PC-3 (cell line): ENCODE data around the gene CELF5. TPM values are rescaled to one million over a fixed set of nuclear protein-coding genes. Genes with fewer than 3 reads are reported as not detected.

Experiments used
- ATAC-seq: fragments of 200-7000 bp; cut with Tn5 transposase; 2 replicates; pipeline ENCODE4 v1.9.1; 2020; ENCODE audit warnings: mild to moderate bottlenecking, moderate library complexity
- BruUV-seq: library from RNA; stranded (reverse); fragments of 400-500 nt; replicated peaks from 2 replicates; lab custom pipeline; 2021; lab: Mats Ljungman, UMichigan
- CTCF ChIA-PET: fragments of 300-600 bp; sonication (Branson Sonifier 250); formaldehyde crosslinking; loops from one replicate; lab custom pipeline; 2022; ENCODE audit warnings: antibody characterized with exemption; lab: Charles Lee
- POLR2A ChIA-PET: fragments of 300-600 bp; sonication (Branson Sonifier 250); formaldehyde crosslinking; loops from one replicate; lab custom pipeline; 2022; ENCODE audit warnings: antibody characterized with exemption; ENCODE audit not compliant: unreplicated experiment; lab: Charles Lee
- DNase-seq: peaks from one replicate; pipeline ENCODE4 v3.0.0-alpha.2; 2015
- H2AFZ ChIP-seq: fragments of 300-600 bp; sonication (generic); 2 replicates; pipeline ENCODE4 v1.6.0; 2016; ENCODE audit warnings: antibody characterized with exemption, low read length
- H3F3A ChIP-seq: fragments of 300-600 bp; sonication (generic); one replicate; pipeline ENCODE4 v1.6.0; 2017; ENCODE audit warnings: antibody characterized with exemption, low read length, control low read depth, mild to moderate bottlenecking; ENCODE audit not compliant: unreplicated experiment
- H3K27ac ChIP-seq: fragments of 300-600 bp; sonication (generic); 2 replicates; pipeline ENCODE4 v1.5.1; 2016; ENCODE audit warnings: mild to moderate bottlenecking, low read length
- H3K27me3 ChIP-seq: fragments of 300-600 bp; sonication (generic); 2 replicates; pipeline ENCODE4 v1.6.1; 2016; ENCODE audit warnings: low read length, mixed read lengths
- H3K36me3 ChIP-seq: fragments of 300-600 bp; sonication (generic); 2 replicates; pipeline ENCODE4 v1.6.1; 2016; ENCODE audit warnings: low read depth, mixed run types, low read length, mixed read lengths
- H3K4me1 ChIP-seq: fragments of 300-600 bp; sonication (generic); 2 replicates; pipeline ENCODE4 v1.5.1; 2016; ENCODE audit warnings: low read length; ENCODE audit not compliant: insufficient read depth
- H3K4me2 ChIP-seq: fragments of 300-600 bp; sonication (generic); 2 replicates; pipeline ENCODE4 v1.6.0; 2016; ENCODE audit warnings: low read length
- H3K4me3 ChIP-seq: fragments of 300-600 bp; sonication (generic); 2 replicates; pipeline ENCODE4 v1.5.1; 2016; ENCODE audit warnings: mild to moderate bottlenecking, low read length, mixed read lengths
- H3K79me2 ChIP-seq: fragments of 300-600 bp; sonication (generic); 2 replicates; pipeline ENCODE4 v1.6.1; 2017; ENCODE audit warnings: low read length, mixed read lengths
- H3K9ac ChIP-seq: fragments of 300-600 bp; sonication (generic); 2 replicates; pipeline ENCODE4 v1.6.0; 2016; ENCODE audit warnings: mild to moderate bottlenecking, low read length
- H3K9me2 ChIP-seq: fragments of 300-600 bp; sonication (generic); replicated peaks from 2 replicates; pipeline ENCODE4 v1.6.1; 2016; ENCODE audit warnings: mixed run types, low read length, mixed read lengths
- H3K9me3 ChIP-seq: fragments of 300-600 bp; sonication (generic); 2 replicates; pipeline ENCODE4 v1.6.1; 2016; ENCODE audit warnings: low read length, mixed read lengths
- H4K20me1 ChIP-seq: fragments of 300-600 bp; sonication (generic); 2 replicates; pipeline ENCODE4 v1.6.1; 2016; ENCODE audit warnings: low read length, mixed read lengths
- EZH2 ChIP-seq: fragments of 300-600 bp; sonication (generic); IDR thresholded peaks from one replicate; pipeline ENCODE4 v1.6.1; 2017; ENCODE audit warnings: antibody characterized with exemption, mild to moderate bottlenecking, low read length; ENCODE audit not compliant: unreplicated experiment
- EZH2phosphoT487 ChIP-seq: fragments of 300-600 bp; sonication (generic); IDR thresholded peaks from 2 replicates; pipeline ENCODE4 v1.6.1; 2018; ENCODE audit warnings: mild to moderate bottlenecking, antibody characterized with exemption, low read length, borderline replicate concordance
- intact Hi-C: fragments of 100-400 bp; cut with micrococcal nuclease; formaldehyde crosslinking; loops from 2 replicates; pipeline ENCODE4 v1.9.0; 2023
- total RNA-seq: library from RNA; depleted of rRNA; stranded (reverse); fragments of >200 nt; gene quantifications from 2 replicates; pipeline ENCODE4 v1.2.3, GENCODE V29; 2014
- TF ChIP-seq, protein P1 (sequence below): fragments of 300-600 bp; sonication (generic); conservative IDR thresholded peaks from 2 replicates; pipeline ENCODE4 v1.5.1; 2017; ENCODE audit warnings: antibody characterized with exemption, low read depth, mild to moderate bottlenecking, low read length

The CELF5 gene
- total RNA-seq, 1 experiment from 2014 or later: 0.44 TPM

DNA sequence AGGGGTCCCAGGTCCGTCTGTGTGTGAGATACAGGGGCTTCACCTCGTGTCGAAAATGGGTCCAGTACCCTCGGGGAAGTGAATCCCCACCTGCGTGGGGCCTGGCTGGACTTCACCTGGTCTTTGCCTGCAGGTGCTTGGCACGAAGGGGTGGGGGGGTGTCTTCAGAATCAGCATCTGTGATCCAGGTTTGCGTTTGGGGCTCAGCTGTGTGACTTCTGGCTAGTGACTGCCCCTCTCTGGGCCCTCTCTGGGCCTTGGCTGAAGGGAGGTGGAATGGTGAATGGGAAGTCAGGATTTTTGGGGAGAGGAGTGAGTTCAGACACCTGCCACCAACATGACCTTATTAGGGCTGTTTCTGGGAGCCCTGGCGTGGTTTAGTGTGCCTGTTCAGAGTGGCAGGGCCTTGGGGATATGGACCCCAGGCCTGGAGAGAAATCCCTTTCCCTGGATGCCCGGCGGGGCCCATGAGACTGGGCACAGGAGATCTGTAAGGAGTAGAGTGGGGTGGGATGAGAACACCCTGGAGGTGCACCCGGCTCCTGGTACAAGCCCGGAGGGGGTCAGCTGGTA is 2.7 kb downstream of the CELF5 start:
- Histone ChIP-seq H3F3A (no peaks in the 10 kb centered on the region), H3K79me2 (no peaks in the 10 kb centered on the region), H3K4me1 (no peaks in the 10 kb centered on the region), H3K27me3 (no peaks in the 10 kb centered on the region; the same call in 1 of the 2 replicates), H3K9me3 (no peaks in the 10 kb centered on the region), H3K4me3 (no peak overlapping the region), H3K27ac (no peak overlapping the region), H3K4me2 (no peak overlapping the region), H3K9ac (no peak overlapping the region), H3K36me3 (no peaks in the 10 kb centered on the region), H3K9me2 (no peaks in the 10 kb centered on the region), H2AFZ (no peak overlapping the region), H4K20me1 (no peaks in the 10 kb centered on the region)
- DNase-seq: no peak
- POLR2A ChIA-PET: no interaction called here
- intact Hi-C loops: no loop called here
- CTCF ChIA-PET: no interaction called here
- TF ChIP-seq EZH2phosphoT487 (no peak), EZH2 (no peak)
- TF ChIP-seq, protein P1, sequence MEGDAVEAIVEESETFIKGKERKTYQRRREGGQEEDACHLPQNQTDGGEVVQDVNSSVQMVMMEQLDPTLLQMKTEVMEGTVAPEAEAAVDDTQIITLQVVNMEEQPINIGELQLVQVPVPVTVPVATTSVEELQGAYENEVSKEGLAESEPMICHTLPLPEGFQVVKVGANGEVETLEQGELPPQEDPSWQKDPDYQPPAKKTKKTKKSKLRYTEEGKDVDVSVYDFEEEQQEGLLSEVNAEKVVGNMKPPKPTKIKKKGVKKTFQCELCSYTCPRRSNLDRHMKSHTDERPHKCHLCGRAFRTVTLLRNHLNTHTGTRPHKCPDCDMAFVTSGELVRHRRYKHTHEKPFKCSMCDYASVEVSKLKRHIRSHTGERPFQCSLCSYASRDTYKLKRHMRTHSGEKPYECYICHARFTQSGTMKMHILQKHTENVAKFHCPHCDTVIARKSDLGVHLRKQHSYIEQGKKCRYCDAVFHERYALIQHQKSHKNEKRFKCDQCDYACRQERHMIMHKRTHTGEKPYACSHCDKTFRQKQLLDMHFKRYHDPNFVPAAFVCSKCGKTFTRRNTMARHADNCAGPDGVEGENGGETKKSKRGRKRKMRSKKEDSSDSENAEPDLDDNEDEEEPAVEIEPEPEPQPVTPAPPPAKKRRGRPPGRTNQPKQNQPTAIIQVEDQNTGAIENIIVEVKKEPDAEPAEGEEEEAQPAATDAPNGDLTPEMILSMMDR: no peak
- ATAC-seq: no peak
- BruUV-seq: no TSS peak

DNA sequence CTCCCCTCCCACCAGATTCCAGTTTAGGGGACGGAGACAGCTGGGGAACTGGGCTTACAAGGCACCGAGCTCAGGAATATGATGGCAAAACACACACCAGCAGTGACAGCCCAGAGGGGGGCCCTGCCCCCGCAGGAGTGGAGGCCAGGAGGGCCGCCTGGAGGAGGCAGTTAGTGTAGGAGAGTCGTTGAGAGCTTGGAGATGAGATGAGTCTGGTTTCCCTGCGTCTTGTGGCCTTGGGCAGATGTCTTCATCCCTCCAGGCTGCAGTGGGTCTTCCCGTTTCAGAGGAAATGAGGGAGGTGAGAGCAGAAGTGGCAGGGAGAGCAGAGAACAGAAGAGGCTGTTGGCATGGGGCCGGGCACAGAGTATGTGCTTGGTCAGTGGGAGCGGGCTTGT is 4.9 kb downstream of the CELF5 start:
- no peak overlapping the region for H3K4me2 ChIP-seq
- POLR2A ChIA-PET: no interaction called here
- no peaks in the 10 kb centered on the region for H4K20me1 ChIP-seq
- no TSS peak for BruUV-seq
- CTCF ChIA-PET: no interaction called here
- no peaks in the 10 kb centered on the region for H3F3A ChIP-seq
- TF ChIP-seq EZH2: no peak
- no peak for TF ChIP-seq EZH2phosphoT487
- TF ChIP-seq, protein P1: no peak
- intact Hi-C loops: no loop called here
- H3K27ac ChIP-seq: no peak overlapping the region
- H3K36me3 ChIP-seq: no peaks in the 10 kb centered on the region
- no peaks in the 10 kb centered on the region for H3K79me2 ChIP-seq
- no peaks in the 10 kb centered on the region for H3K4me1 ChIP-seq
- no peaks in the 10 kb centered on the region for H3K9me3 ChIP-seq
- no peak overlapping the region for H2AFZ ChIP-seq
- H3K9ac ChIP-seq: no peak overlapping the region
- no peaks in the 10 kb centered on the region for H3K9me2 ChIP-seq
- no peak overlapping the region for H3K4me3 ChIP-seq
- DNase-seq (no peak), ATAC-seq (no peak)
- H3K27me3 ChIP-seq: no peaks in the 10 kb centered on the region; the same call in 1 of the 2 replicates

DNA sequence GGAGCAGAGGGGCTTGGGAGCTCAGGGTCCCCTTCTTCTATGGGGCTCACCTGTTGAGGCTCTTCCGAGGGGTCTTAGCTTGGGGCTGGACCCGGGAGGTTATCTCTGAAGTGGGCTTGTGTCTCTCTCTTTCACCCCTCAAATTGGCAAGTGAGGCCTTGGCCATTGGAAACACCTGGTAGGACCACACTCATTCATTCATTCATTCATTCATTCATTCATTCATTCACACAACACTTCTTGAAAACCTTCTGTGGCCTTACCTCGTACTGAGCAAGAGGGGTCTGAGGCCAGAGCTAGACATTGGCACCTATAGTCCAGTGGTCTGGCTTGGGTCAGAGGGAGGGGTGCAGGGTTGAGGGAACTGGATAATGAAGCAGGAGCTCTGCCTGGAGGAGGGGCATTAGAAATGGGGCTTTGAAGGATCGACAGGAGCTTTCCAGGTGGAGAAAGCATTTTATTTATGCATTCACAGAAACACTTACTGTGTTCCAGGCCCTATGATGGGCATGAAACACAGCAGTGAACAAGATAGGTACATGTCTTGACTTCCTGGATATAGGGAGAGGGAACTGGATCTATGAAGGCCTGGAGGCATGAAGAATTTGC is 5.5 kb downstream of the CELF5 start:
- Histone ChIP-seq H3K4me1 (no peaks in the 10 kb centered on the region), H3K9me3 (no peaks in the 10 kb centered on the region), H3K27ac (no peak overlapping the region), H4K20me1 (no peaks in the 10 kb centered on the region), H3K4me3 (no peak overlapping the region), H3F3A (no peaks in the 10 kb centered on the region), H3K4me2 (no peak overlapping the region), H3K9me2 (no peaks in the 10 kb centered on the region), H3K9ac (no peak overlapping the region), H3K36me3 (no peaks in the 10 kb centered on the region), H3K27me3 (no peaks in the 10 kb centered on the region; the same call in 1 of the 2 replicates), H2AFZ (no peak overlapping the region), H3K79me2 (no peaks in the 10 kb centered on the region)
- no peak for DNase-seq
- no TSS peak for BruUV-seq
- no peak for TF ChIP-seq EZH2phosphoT487
- TF ChIP-seq, protein P1: no peak
- no peak for TF ChIP-seq EZH2
- ATAC-seq: no peak
- POLR2A ChIA-PET: no interaction called here
- CTCF ChIA-PET: no interaction called here
- intact Hi-C loops: no loop called here
